ENCODE measurements around the gene PHF12.
"Not testable (repeated sequence)": the region's sequence is repeated elsewhere in the genome, so short reads cannot be mapped to it uniquely, and the experiment has no call there.

Gene PHF12

GRCh38 chr17:28881533-28882056, 69.7 kb downstream of the PHF12 start:
- no peak overlapping the region for H3K9ac ChIP-seq (ENCODE audit: insufficient read length, low read depth)
- no peaks in the 10 kb centered on the region for H3K27me3 ChIP-seq (ENCODE audit: insufficient read depth, insufficient read length)
- H3K9me3 ChIP-seq (ENCODE audit: insufficient read depth, low read length): peaks cover 4% of the 10 kb centered on the region; the same call in 1 of the 2 replicates
- TF ChIP-seq YY1 (IDR thresholded peaks at IDR 0.05; ENCODE audit: insufficient read depth, insufficient read length) (no peak), ZNF274 (IDR thresholded peaks at IDR 0.05; ENCODE audit: low read depth, low read length) (no peak), SUZ12 (IDR thresholded peaks at IDR 0.05; ENCODE audit: extremely low read depth, insufficient read depth, insufficient read length) (no peak)
- H3K4me1 ChIP-seq (ENCODE audit: insufficient read depth, insufficient read length): peaks cover 5% of the 10 kb centered on the region
- no peak for DNase-seq (ENCODE audit: low read depth, low spot score)
- peaks cover 62% of the 10 kb centered on the region for H3K36me3 ChIP-seq (ENCODE audit: insufficient read depth, insufficient read length, low read length)
- no peak overlapping the region for H3K4me3 ChIP-seq (ENCODE audit: insufficient read length, low read depth)

- peaks cover 62% of the 10 kb centered on the region for H3K36me3 ChIP-seq (ENCODE audit: insufficient read depth, insufficient read length, low read length)
- H3K27me3 ChIP-seq (ENCODE audit: insufficient read depth, insufficient read length): no peaks in the 10 kb centered on the region
- H3K4me3 ChIP-seq (ENCODE audit: insufficient read length, low read depth): no peak overlapping the region
- H3K9ac ChIP-seq (ENCODE audit: insufficient read length, low read depth): no peak overlapping the region
- no peak for DNase-seq (ENCODE audit: low read depth, low spot score)
- H3K4me1 ChIP-seq (ENCODE audit: insufficient read depth, insufficient read length): peaks cover 4% of the 10 kb centered on the region
- TF ChIP-seq SUZ12 (IDR thresholded peaks at IDR 0.05; ENCODE audit: extremely low read depth, insufficient read depth, insufficient read length): no peak
- no peak for TF ChIP-seq ZNF274 (IDR thresholded peaks at IDR 0.05; ENCODE audit: low read depth, low read length)
- TF ChIP-seq YY1 (IDR thresholded peaks at IDR 0.05; ENCODE audit: insufficient read depth, insufficient read length): no peak
- H3K9me3 ChIP-seq (ENCODE audit: insufficient read depth, low read length): peaks cover 4% of the 10 kb centered on the region; the same call in 1 of the 2 replicates
Measured at GRCh38 chr17:28880572-28880945, 70.8 kb downstream of the PHF12 start.

GRCh38 chr17:28879886-28880571, 71.3 kb downstream of the PHF12 start:
- H3K9ac ChIP-seq (ENCODE audit: insufficient read length, low read depth): no peak overlapping the region
- H3K27me3 ChIP-seq (ENCODE audit: insufficient read depth, insufficient read length): no peaks in the 10 kb centered on the region
- H3K4me3 ChIP-seq (ENCODE audit: insufficient read length, low read depth): no peak overlapping the region
- peaks cover 60% of the 10 kb centered on the region for H3K36me3 ChIP-seq (ENCODE audit: insufficient read depth, insufficient read length, low read length)
- H3K4me1 ChIP-seq (ENCODE audit: insufficient read depth, insufficient read length): peaks cover 4% of the 10 kb centered on the region
- no peak for DNase-seq (ENCODE audit: low read depth, low spot score)
- peaks cover 4% of the 10 kb centered on the region; the same call in 1 of the 2 replicates for H3K9me3 ChIP-seq (ENCODE audit: insufficient read depth, low read length)
- no peak for TF ChIP-seq YY1 (IDR thresholded peaks at IDR 0.05; ENCODE audit: insufficient read depth, insufficient read length)
- no peak for TF ChIP-seq SUZ12 (IDR thresholded peaks at IDR 0.05; ENCODE audit: extremely low read depth, insufficient read depth, insufficient read length)
- TF ChIP-seq ZNF274 (IDR thresholded peaks at IDR 0.05; ENCODE audit: low read depth, low read length): no peak

- H3K27me3 ChIP-seq (ENCODE audit: insufficient read depth, insufficient read length): no peaks in the 10 kb centered on the region
- H3K36me3 ChIP-seq (ENCODE audit: insufficient read depth, insufficient read length, low read length): peaks cover 51% of the 10 kb centered on the region
- no peak overlapping the region for H3K9ac ChIP-seq (ENCODE audit: insufficient read length, low read depth)
- TF ChIP-seq YY1 (IDR thresholded peaks at IDR 0.05; ENCODE audit: insufficient read depth, insufficient read length) (no peak), SUZ12 (IDR thresholded peaks at IDR 0.05; ENCODE audit: extremely low read depth, insufficient read depth, insufficient read length) (no peak), ZNF274 (IDR thresholded peaks at IDR 0.05; ENCODE audit: low read depth, low read length) (no peak)
- peaks cover 3% of the 10 kb centered on the region for H3K4me1 ChIP-seq (ENCODE audit: insufficient read depth, insufficient read length)
- no peak for DNase-seq (ENCODE audit: low read depth, low spot score)
- H3K9me3 ChIP-seq (ENCODE audit: insufficient read depth, low read length): peaks cover 4% of the 10 kb centered on the region; the same call in 1 of the 2 replicates
- H3K4me3 ChIP-seq (ENCODE audit: insufficient read length, low read depth): no peak overlapping the region
Measured at GRCh38 chr17:28878981-28879380, 72.3 kb downstream of the PHF12 start.

- Histone ChIP-seq H3K4me3 (ENCODE audit: insufficient read length, low read depth) (no peak overlapping the region), H3K9ac (ENCODE audit: insufficient read length, low read depth) (no peak overlapping the region), H3K9me3 (ENCODE audit: insufficient read depth, low read length) (peaks cover 4% of the 10 kb centered on the region; the same call in 1 of the 2 replicates), H3K36me3 (ENCODE audit: insufficient read depth, insufficient read length, low read length) (peaks cover 46% of the 10 kb centered on the region), H3K27me3 (ENCODE audit: insufficient read depth, insufficient read length) (no peaks in the 10 kb centered on the region), H3K4me1 (ENCODE audit: insufficient read depth, insufficient read length) (no peaks in the 10 kb centered on the region)
- no peak for DNase-seq (ENCODE audit: low read depth, low spot score)
- TF ChIP-seq SUZ12 (IDR thresholded peaks at IDR 0.05; ENCODE audit: extremely low read depth, insufficient read depth, insufficient read length): no peak
- TF ChIP-seq ZNF274 (IDR thresholded peaks at IDR 0.05; ENCODE audit: low read depth, low read length): no peak
- no peak for TF ChIP-seq YY1 (IDR thresholded peaks at IDR 0.05; ENCODE audit: insufficient read depth, insufficient read length)
Measured at GRCh38 chr17:28878158-28878910, 73.0 kb downstream of the PHF12 start.

DNA sequence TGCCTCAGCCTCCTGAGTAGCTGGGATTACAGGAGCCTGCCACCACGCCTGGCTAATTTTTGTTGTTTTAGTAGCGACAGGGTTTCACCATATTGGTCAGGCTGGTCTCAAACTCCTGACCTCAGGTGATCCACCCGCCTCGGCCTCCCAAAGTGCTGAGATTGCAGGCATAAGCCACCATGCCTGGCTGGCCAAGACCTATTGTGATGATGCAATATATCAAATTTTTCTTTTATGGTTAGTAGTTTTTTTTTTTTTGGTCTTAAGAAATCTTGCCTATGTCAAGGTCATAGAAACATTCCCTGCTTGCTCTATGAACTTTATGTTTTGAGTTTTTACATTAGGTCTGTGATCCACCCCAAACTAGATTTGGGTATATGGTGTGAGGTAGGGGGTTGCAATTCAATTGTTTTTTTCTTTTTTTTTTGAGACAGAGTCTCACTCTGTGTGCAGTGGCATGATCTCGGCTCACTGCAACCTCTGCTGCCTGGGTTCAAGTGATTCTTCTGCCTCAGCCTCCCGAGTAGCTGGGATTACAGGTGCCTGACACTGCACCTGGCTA, 74.1 kb downstream of the PHF12 start:
- not testable (repeated sequence) for H3K4me1 ChIP-seq (ENCODE audit: insufficient read depth, insufficient read length); H3K9ac ChIP-seq (ENCODE audit: insufficient read length, low read depth); DNase-seq (ENCODE audit: low read depth, low spot score); H3K4me3 ChIP-seq (ENCODE audit: insufficient read length, low read depth); H3K27me3 ChIP-seq (ENCODE audit: insufficient read depth, insufficient read length); H3K9me3 ChIP-seq (ENCODE audit: insufficient read depth, low read length)
- H3K36me3 ChIP-seq (ENCODE audit: insufficient read depth, insufficient read length, low read length): peaks cover 40% of the 10 kb centered on the region
